Naive thymus-derived CD8-positive, alpha-beta T cell (primary cell): ENCODE results near the gene LMO2. TPM values are rescaled to one million over a fixed set of nuclear protein-coding genes. Genes with fewer than 3 reads are reported as not detected.

Source experiments
- ATAC-seq, 2 donors: fragments of 150-1000 bp; cut with Tn5 transposase in 1 of 2; sonication (Bioruptor Pico), chemical (Tn5 transposase) in 1 of 2; 1 replicate in 1 of 2; 2 replicates in 1 of 2; pipeline ENCODE4 v1.10.0; 2021; ENCODE audit warnings: mild to moderate bottlenecking in 2 of 2, moderate library complexity in 2 of 2
- POLR2A ChIA-PET: fragments of 350-600 bp; sonication (Branson Sonifier 250); formaldehyde crosslinking; loops from one replicate; lab custom pipeline; 2021; ENCODE audit warnings: antibody characterized with exemption; lab: Charles Lee
- DNase-seq, 10 donors: peaks; one replicate each; pipeline versions ENCODE4 v3.0.0 to v3.0.0-alpha.2; 2020 to 2022
- H3K27ac Mint-ChIP-seq, 10 donors: one replicate each; pipeline ENCODE4 v1.8.0; 2020 to 2022; ENCODE audit warnings: mild to moderate bottlenecking in 10 of 10, mixed read lengths in 10 of 10, moderate library complexity in 4 of 10, inconsistent platforms in 1 of 10
- H3K27me3 Mint-ChIP-seq, 5 donors: one replicate each; pipeline ENCODE4 v1.8.0; 2021 to 2022; ENCODE audit warnings: mixed read lengths in 5 of 5
- H3K36me3 Mint-ChIP-seq, 3 donors: one replicate each; pipeline ENCODE4 v1.8.0; 2020 to 2022; ENCODE audit warnings: mixed read lengths in 3 of 3, mild to moderate bottlenecking in 2 of 3, inconsistent platforms in 1 of 3
- H3K4me1 Mint-ChIP-seq, 4 donors: one replicate each; pipeline ENCODE4 v1.8.0; 2021 to 2022; ENCODE audit warnings: mixed read lengths in 4 of 4
- H3K4me3 Mint-ChIP-seq, 10 donors: one replicate each; pipeline ENCODE4 v1.8.0; 2020 to 2022; ENCODE audit warnings: mild to moderate bottlenecking in 10 of 10, mixed read lengths in 10 of 10, moderate library complexity in 6 of 10, inconsistent platforms in 1 of 10
- H3K9me3 Mint-ChIP-seq, 9 donors: one replicate each; pipeline ENCODE4 v1.8.0; 2020 to 2022; ENCODE audit warnings: mixed read lengths in 9 of 9, mild to moderate bottlenecking in 3 of 9, inconsistent platforms in 1 of 9, moderate library complexity in 1 of 9
- polyA plus RNA-seq, 3 donors: library from polyadenylated mRNA; unstranded; fragments of 300-500 nt; fragmentation: Illumina TruSeq; gene quantifications; one replicate each; pipeline ENCODE4 v1.2.3, GENCODE V29; 2021
- total RNA-seq, 8 experiments: library from RNA in 2 of 8; stranded (reverse) in 2 of 8; gene quantifications; one replicate each; pipeline ENCODE4 v1.2.3 and lab custom pipeline; 2021 to 2026

LMO2 gene
- total and polyA plus RNA-seq, 5 experiments from 2014 or later: 0.47 to 0.99 TPM; not detected in 3

- Mint-ChIP-seq H3K36me3 (no peaks in the 10 kb centered on the region), H3K4me3 (no peak overlapping the region), H3K27me3 (peaks cover 45 to 97% (median 68%) of the 10 kb centered on the region in 5 donors), H3K27ac (no peak overlapping the region), H3K4me1 (peaks cover 0 to 11% (median 0%) of the 10 kb centered on the region in 4 donors), H3K9me3 (no peaks in the 10 kb centered on the region)
- ATAC-seq (no peak), DNase-seq (no peak)
- POLR2A ChIA-PET: no interaction called here
Observed at GRCh38 chr11:33881651-33882503, 10.0 kb downstream of the LMO2 start.

GRCh38 chr11:33880979-33881378 is 10.9 kb downstream of the LMO2 start:
- H3K4me1 Mint-ChIP-seq: peaks cover 0 to 11% (median 0%) of the 10 kb centered on the region in 4 donors
- POLR2A ChIA-PET: no interaction called here
- ATAC-seq: no peak
- H3K27me3 Mint-ChIP-seq: peaks cover 49 to 98% (median 72%) of the 10 kb centered on the region in 5 donors
- H3K9me3 Mint-ChIP-seq: no peaks in the 10 kb centered on the region
- H3K4me3 Mint-ChIP-seq: no peak overlapping the region
- no peak overlapping the region for H3K27ac Mint-ChIP-seq
- no peak for DNase-seq
- no peaks in the 10 kb centered on the region for H3K36me3 Mint-ChIP-seq

GRCh38 chr11:33879375-33879774 is 12.5 kb downstream of the LMO2 start:
- ATAC-seq (no peak), DNase-seq (no peak)
- Mint-ChIP-seq H3K4me1 (peaks cover 0 to 7% (median 0%) of the 10 kb centered on the region in 4 donors), H3K27ac (no peak overlapping the region), H3K27me3 (peaks cover 47 to 95% (median 75%) of the 10 kb centered on the region in 5 donors), H3K36me3 (no peaks in the 10 kb centered on the region), H3K4me3 (no peak overlapping the region), H3K9me3 (no peaks in the 10 kb centered on the region)
- POLR2A ChIA-PET: interaction anchor here (0.7 kb wide), 1 partner anchor 109 kb away, joined by 5 read pairs; no protein-coding TSS in a partner anchor

- Mint-ChIP-seq H3K36me3 (no peaks in the 10 kb centered on the region), H3K27me3 (peaks cover 44 to 89% (median 74%) of the 10 kb centered on the region in 5 donors), H3K27ac (no peak overlapping the region), H3K4me3 (no peak overlapping the region), H3K4me1 (peaks cover 0 to 4% (median 0%) of the 10 kb centered on the region in 4 donors), H3K9me3 (no peaks in the 10 kb centered on the region)
- DNase-seq (no peak), ATAC-seq (no peak)
- POLR2A ChIA-PET: no interaction called here
Observed at GRCh38 chr11:33877038-33877437, 14.8 kb downstream of the LMO2 start.

- H3K4me3 Mint-ChIP-seq: no peak overlapping the region
- no peak overlapping the region for H3K27ac Mint-ChIP-seq
- H3K4me1 Mint-ChIP-seq: peaks cover 0 to 3% (median 1%) of the 10 kb centered on the region in 4 donors
- H3K27me3 Mint-ChIP-seq: peaks cover 39 to 85% (median 64%) of the 10 kb centered on the region in 5 donors
- no peaks in the 10 kb centered on the region for H3K9me3 Mint-ChIP-seq
- POLR2A ChIA-PET: no interaction called here
- no peaks in the 10 kb centered on the region for H3K36me3 Mint-ChIP-seq
- ATAC-seq: no peak
- DNase-seq: no peak
Observed at GRCh38 chr11:33875621-33876294, 16.1 kb downstream of the LMO2 start.

GRCh38 chr11:33874910-33875490 is 16.9 kb downstream of the LMO2 start:
- no peak overlapping the region for H3K27ac Mint-ChIP-seq
- POLR2A ChIA-PET: interaction anchor here (0.8 kb wide), 1 partner anchor 18 kb away, joined by 3 read pairs; no protein-coding TSS in a partner anchor
- no peaks in the 10 kb centered on the region for H3K36me3 Mint-ChIP-seq
- peaks cover 1 to 8% (median 7%) of the 10 kb centered on the region in 4 donors for H3K4me1 Mint-ChIP-seq
- DNase-seq (no peak), ATAC-seq (no peak)
- H3K9me3 Mint-ChIP-seq: no peaks in the 10 kb centered on the region
- H3K27me3 Mint-ChIP-seq: peaks cover 38 to 85% (median 63%) of the 10 kb centered on the region in 5 donors
- H3K4me3 Mint-ChIP-seq: no peak overlapping the region

GRCh38 chr11:33874433-33874832 is 17.4 kb downstream of the LMO2 start:
- H3K27me3 Mint-ChIP-seq: peaks cover 37 to 84% (median 62%) of the 10 kb centered on the region in 5 donors
- no peak for ATAC-seq
- H3K4me1 Mint-ChIP-seq: peaks cover 4 to 11% (median 10%) of the 10 kb centered on the region in 4 donors
- H3K27ac Mint-ChIP-seq: no peak overlapping the region
- no peak for DNase-seq
- POLR2A ChIA-PET: interaction anchor here (0.6 to 0.8 kb wide), 2 partner anchors 19 to 616 kb away, joined by 3 to 4 read pairs; no protein-coding TSS in a partner anchor
- no peaks in the 10 kb centered on the region for H3K9me3 Mint-ChIP-seq
- no peak overlapping the region for H3K4me3 Mint-ChIP-seq
- no peaks in the 10 kb centered on the region for H3K36me3 Mint-ChIP-seq

- POLR2A ChIA-PET: interaction anchor here (0.6 to 0.7 kb wide), 2 partner anchors 674 to 720 kb away, joined by 3 to 5 read pairs; no protein-coding TSS in a partner anchor
- DNase-seq (peak in 4 of 10 donors; percentile 10 to 20 (median 17)), ATAC-seq (peak; percentile 58 to 65)
- Mint-ChIP-seq H3K9me3 (no peaks in the 10 kb centered on the region), H3K4me1 (peaks cover 4 to 30% (median 19%) of the 10 kb centered on the region in 4 donors), H3K36me3 (no peaks in the 10 kb centered on the region), H3K27ac (peak overlapping the region in 2 of 10 donors; percentile 37 to 67), H3K27me3 (peaks cover 41 to 83% (median 51%) of the 10 kb centered on the region in 5 donors), H3K4me3 (peak overlapping the region; percentile 87 to 98 (median 92))
Observed at GRCh38 chr11:33869481-33870422, 22.1 kb downstream of the LMO2 start.

- POLR2A ChIA-PET: interaction anchor here (0.6 kb wide), 1 partner anchor 675 kb away, joined by 5 read pairs; no protein-coding TSS in a partner anchor
- H3K9me3 Mint-ChIP-seq: no peaks in the 10 kb centered on the region
- DNase-seq (no peak), ATAC-seq (no peak)
- peak overlapping the region; percentile 49 to 80 (median 66) for H3K4me3 Mint-ChIP-seq
- H3K36me3 Mint-ChIP-seq: no peaks in the 10 kb centered on the region
- H3K27me3 Mint-ChIP-seq: peaks cover 41 to 83% (median 49%) of the 10 kb centered on the region in 5 donors
- peaks cover 4 to 30% (median 19%) of the 10 kb centered on the region in 4 donors for H3K4me1 Mint-ChIP-seq
- H3K27ac Mint-ChIP-seq: no peak overlapping the region
Observed at GRCh38 chr11:33868647-33869461, 23.0 kb downstream of the LMO2 start.

GRCh38 chr11:33867996-33868646 is 23.8 kb downstream of the LMO2 start:
- no peaks in the 10 kb centered on the region for H3K36me3 Mint-ChIP-seq
- DNase-seq (no peak), ATAC-seq (peak in 1 of 2 donors; percentile 48)
- H3K4me3 Mint-ChIP-seq: peak overlapping the region; percentile 49 to 80 (median 66)
- H3K27ac Mint-ChIP-seq: peak overlapping the region in 1 of 10 donors; percentile 1
- POLR2A ChIA-PET: no interaction called here
- peaks cover 37 to 85% (median 49%) of the 10 kb centered on the region in 5 donors for H3K27me3 Mint-ChIP-seq
- H3K9me3 Mint-ChIP-seq: no peaks in the 10 kb centered on the region
- H3K4me1 Mint-ChIP-seq: peaks cover 4 to 30% (median 19%) of the 10 kb centered on the region in 4 donors
